K562 (cell line): ENCODE data around the gene GCK.

Experiments
- EP300 ChIP-seq: IDR thresholded peaks from 2 replicates; pipeline ENCODE4 v1.6.1; 2012; ENCODE audit warnings: low read length, improper control_type of control experiment
- ETV6 ChIP-seq, 3 experiments: fragments of 150-350 bp in 1 of 3; sonication (generic) in 1 of 3; formaldehyde crosslinking in 1 of 3; IDR thresholded peaks; 2 replicates each; pipeline versions ENCODE4 v1.6.1 to v1.8.0; 2014 to 2022; ENCODE audit warnings: borderline replicate concordance in 2 of 3, low read depth in 2 of 3, antibody characterized with exemption in 1 of 3, low read length in 1 of 3, mild to moderate bottlenecking in 1 of 3, missing genetic modification reagents in 1 of 3
- RAD21 ChIP-seq, 2 experiments: fragments of 250-450 bp in 1 of 2; fragments of 450-650 bp in 1 of 2; sonication (Bioruptor Pico) in 1 of 2; formaldehyde crosslinking in 1 of 2; IDR thresholded peaks in 1 of 2; conservative IDR thresholded peaks in 1 of 2; 2 replicates each; pipeline versions ENCODE4 v1.4.0 to v1.8.0; 2020 to 2022; ENCODE audit warnings: mild to moderate bottlenecking in 2 of 2, moderate library complexity in 1 of 2
- SIN3A ChIP-seq, 2 experiments: fragments of 150-350 bp in 1 of 2; IDR thresholded peaks; 2 replicates each; pipeline ENCODE4 v1.6.1; 2011 to 2016; ENCODE audit warnings: borderline replicate concordance in 2 of 2, low read depth in 2 of 2, low read length in 2 of 2, mild to moderate bottlenecking in 2 of 2, moderate library complexity in 2 of 2; ENCODE audit not compliant: control insufficient read depth in 1 of 2
- SMARCA5 ChIP-seq: fragments of 450-650 bp; IDR thresholded peaks from 2 replicates; pipeline ENCODE4 v1.6.1; 2016
- TEAD2 ChIP-seq: fragments of 450-650 bp; IDR thresholded peaks from 2 replicates; pipeline ENCODE4 v1.6.1; 2016; ENCODE audit warnings: missing genetic modification characterization, control low read depth, missing compliant biosample characterization
- ZNF644 ChIP-seq: fragments of 200-800 bp; sonication (Bioruptor generic); IDR thresholded peaks from 2 replicates; pipeline ENCODE4 v1.6.1; 2016; ENCODE audit warnings: low read depth, missing genetic modification characterization, missing compliant biosample characterization
- TF ChIP-seq, protein P1 (sequence below), 3 experiments: IDR thresholded peaks in 2 of 3; conservative IDR thresholded peaks in 1 of 3; 2 replicates each; pipeline ENCODE4 v1.5.1; 2011 to 2012; ENCODE audit warnings: low read length in 3 of 3, mild to moderate bottlenecking in 3 of 3, control low read depth in 2 of 3, improper control_type of control experiment in 1 of 3, inconsistent platforms in 1 of 3, low read depth in 1 of 3, mixed read lengths in 1 of 3, moderate library complexity in 1 of 3; ENCODE audit not compliant: insufficient read depth in 2 of 3
- TF ChIP-seq, protein P2 (sequence below): sonication (generic); formaldehyde crosslinking; IDR thresholded peaks from 2 replicates; pipeline ENCODE4 v1.8.1; 2023; ENCODE audit warnings: mild to moderate bottlenecking, missing genetic modification reagents, moderate library complexity

DNA sequence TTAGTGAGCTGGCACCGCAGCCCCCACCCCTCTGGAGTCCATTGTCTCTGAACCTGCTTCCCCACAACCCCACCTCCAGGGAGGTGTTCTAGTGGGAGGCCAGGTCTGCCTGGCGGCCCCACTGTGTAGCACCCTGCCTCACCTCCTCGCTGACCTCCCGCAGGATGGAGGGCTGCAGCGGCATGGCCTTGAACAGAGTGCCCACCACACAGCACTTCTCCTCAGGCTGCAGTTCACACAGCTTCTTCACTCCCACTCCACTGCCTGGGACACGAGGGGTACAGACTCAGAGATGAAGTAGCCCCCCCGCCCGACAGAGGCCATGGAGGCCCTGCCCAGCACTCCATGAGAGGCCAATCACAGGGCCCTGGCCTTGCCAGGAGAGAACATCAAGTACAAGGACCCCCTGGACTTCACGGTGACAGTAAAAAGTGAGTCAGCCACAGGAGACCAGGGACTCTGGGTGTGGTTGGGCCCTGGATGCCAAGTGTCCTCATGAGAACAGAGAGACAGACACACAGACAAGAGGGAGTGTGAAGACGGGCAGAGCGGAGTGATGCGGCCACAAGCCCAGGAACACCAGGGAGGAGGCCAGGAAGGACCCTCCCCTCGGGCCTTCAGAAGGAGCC is 71.3 kb downstream of the GCK start:
- TF ChIP-seq, protein P1, sequence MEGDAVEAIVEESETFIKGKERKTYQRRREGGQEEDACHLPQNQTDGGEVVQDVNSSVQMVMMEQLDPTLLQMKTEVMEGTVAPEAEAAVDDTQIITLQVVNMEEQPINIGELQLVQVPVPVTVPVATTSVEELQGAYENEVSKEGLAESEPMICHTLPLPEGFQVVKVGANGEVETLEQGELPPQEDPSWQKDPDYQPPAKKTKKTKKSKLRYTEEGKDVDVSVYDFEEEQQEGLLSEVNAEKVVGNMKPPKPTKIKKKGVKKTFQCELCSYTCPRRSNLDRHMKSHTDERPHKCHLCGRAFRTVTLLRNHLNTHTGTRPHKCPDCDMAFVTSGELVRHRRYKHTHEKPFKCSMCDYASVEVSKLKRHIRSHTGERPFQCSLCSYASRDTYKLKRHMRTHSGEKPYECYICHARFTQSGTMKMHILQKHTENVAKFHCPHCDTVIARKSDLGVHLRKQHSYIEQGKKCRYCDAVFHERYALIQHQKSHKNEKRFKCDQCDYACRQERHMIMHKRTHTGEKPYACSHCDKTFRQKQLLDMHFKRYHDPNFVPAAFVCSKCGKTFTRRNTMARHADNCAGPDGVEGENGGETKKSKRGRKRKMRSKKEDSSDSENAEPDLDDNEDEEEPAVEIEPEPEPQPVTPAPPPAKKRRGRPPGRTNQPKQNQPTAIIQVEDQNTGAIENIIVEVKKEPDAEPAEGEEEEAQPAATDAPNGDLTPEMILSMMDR (IDR thresholded peaks at IDR 0.05 in 2 of 3, conservative IDR thresholded peaks at IDR 0.05 in 1 of 3; ENCODE audit: insufficient read depth in 2 of 3, low read depth in 1 of 3, low read length in 3 of 3), result no peak
- TF ChIP-seq EP300, result no peak
- no peak for TF ChIP-seq TEAD2 (tag)
- TF ChIP-seq, protein P2, sequence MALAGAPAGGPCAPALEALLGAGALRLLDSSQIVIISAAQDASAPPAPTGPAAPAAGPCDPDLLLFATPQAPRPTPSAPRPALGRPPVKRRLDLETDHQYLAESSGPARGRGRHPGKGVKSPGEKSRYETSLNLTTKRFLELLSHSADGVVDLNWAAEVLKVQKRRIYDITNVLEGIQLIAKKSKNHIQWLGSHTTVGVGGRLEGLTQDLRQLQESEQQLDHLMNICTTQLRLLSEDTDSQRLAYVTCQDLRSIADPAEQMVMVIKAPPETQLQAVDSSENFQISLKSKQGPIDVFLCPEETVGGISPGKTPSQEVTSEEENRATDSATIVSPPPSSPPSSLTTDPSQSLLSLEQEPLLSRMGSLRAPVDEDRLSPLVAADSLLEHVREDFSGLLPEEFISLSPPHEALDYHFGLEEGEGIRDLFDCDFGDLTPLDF (CRISPR knock-in tag), result no peak
- TF ChIP-seq SIN3A (IDR thresholded peaks at IDR 0.05; ENCODE audit: borderline replicate concordance in 2 of 2, control insufficient read depth in 1 of 2, low read depth in 2 of 2, low read length in 2 of 2), result no peak
- no peak for TF ChIP-seq ETV6 (IDR thresholded peaks at IDR 0.05; ENCODE audit: borderline replicate concordance in 1 of 2, low read depth in 2 of 2, low read length in 1 of 2)
- no peak for TF ChIP-seq ETV6 (CRISPR knock-in tag; IDR thresholded peaks at IDR 0.05; ENCODE audit: borderline replicate concordance)
- TF ChIP-seq RAD21 (CRISPR knock-in tag; conservative IDR thresholded peaks at IDR 0.05 in 1 of 2, IDR thresholded peaks at IDR 0.05 in 1 of 2), result no peak
- TF ChIP-seq ZNF644 (tag), result no peak
- no peak for TF ChIP-seq SMARCA5
